IMR-90 (cell line): ENCODE data around the gene MB. TPM values are rescaled to one million over a fixed set of nuclear protein-coding genes. Genes with fewer than 3 reads are reported as not detected.

ENCODE experiments used
- ATAC-seq: fragments of 200-7000 bp; cut with Tn5 transposase; 2 replicates; pipeline ENCODE4 v1.9.1; 2020; ENCODE audit warnings: low read depth, mild to moderate bottlenecking, moderate library complexity
- BruUV-seq: library from RNA; stranded (reverse); fragments of 400-500 nt; replicated peaks from 2 replicates; lab custom pipeline; 2021; lab: Mats Ljungman, UMichigan
- CTCF ChIA-PET: fragments of 300-600 bp; formaldehyde crosslinking; extraction: SDS; loops from one replicate; lab custom pipeline; 2021; ENCODE audit warnings: antibody characterized with exemption; lab: Yijun Ruan, JAX
- POLR2A ChIA-PET: fragments of 300-600 bp; sonication (Branson Sonifier 250); formaldehyde crosslinking; loops from one replicate; lab custom pipeline; 2022; ENCODE audit warnings: antibody characterized with exemption; ENCODE audit not compliant: unreplicated experiment; lab: Charles Lee
- DNase-seq: peaks from one replicate; pipeline ENCODE4 v3.0.0; 2013
- H2AFZ ChIP-seq: replicated peaks from 2 replicates; pipeline ENCODE3; 2013; ENCODE audit warnings: low read length, mild to moderate bottlenecking; ENCODE audit not compliant: poor library complexity
- H2AK5ac ChIP-seq: 2 replicates; pipeline ENCODE4 v1.6.1; 2013; ENCODE audit warnings: low read depth, low read length, inconsistent platforms
- H2AK9ac ChIP-seq: replicated peaks from 2 replicates; pipeline ENCODE3; 2013; ENCODE audit warnings: mild to moderate bottlenecking, low read depth, low read length, moderate library complexity; ENCODE audit not compliant: poor library complexity
- H2BK120ac ChIP-seq: 2 replicates; pipeline ENCODE4 v1.6.1; 2013; ENCODE audit warnings: low read depth, low read length, inconsistent platforms
- H2BK15ac ChIP-seq: 3 replicates; pipeline ENCODE4 v1.6.1; 2013; ENCODE audit warnings: low read depth, low read length, inconsistent platforms
- H2BK20ac ChIP-seq: 2 replicates; pipeline ENCODE4 v1.6.1; 2013; ENCODE audit warnings: low read depth, mild to moderate bottlenecking, inconsistent platforms, low read length, moderate library complexity
- H2BK5ac ChIP-seq: 2 replicates; pipeline ENCODE4 v1.6.1; 2013; ENCODE audit warnings: mild to moderate bottlenecking, low read depth, low read length, inconsistent platforms; ENCODE audit not compliant: poor library complexity, severe bottlenecking
- H3K14ac ChIP-seq: replicated peaks from 2 replicates; pipeline ENCODE4 v1.6.1; 2013; ENCODE audit warnings: low read depth, low read length, inconsistent platforms
- H3K18ac ChIP-seq: 2 replicates; pipeline ENCODE4 v1.6.1; 2013; ENCODE audit warnings: low read depth, low read length, control low read depth
- H3K23ac ChIP-seq: 2 replicates; pipeline ENCODE4 v1.6.1; 2013; ENCODE audit warnings: low read depth, low read length, inconsistent platforms
- H3K27ac ChIP-seq: 2 replicates; pipeline ENCODE4 v1.5.1; 2013; ENCODE audit warnings: mild to moderate bottlenecking, control low read depth, low read length; ENCODE audit not compliant: insufficient read depth
- H3K27me3 ChIP-seq: 2 replicates; pipeline ENCODE4 v1.6.1; 2013; ENCODE audit warnings: low read length; ENCODE audit not compliant: control insufficient read depth, insufficient read depth
- H3K36me3 ChIP-seq: 2 replicates; pipeline ENCODE4 v1.6.1; 2013; ENCODE audit warnings: low read length, mixed read lengths; ENCODE audit not compliant: control insufficient read depth, insufficient read depth
- H3K4ac ChIP-seq: 2 replicates; pipeline ENCODE4 v1.6.1; 2013; ENCODE audit warnings: low read depth, low read length, inconsistent platforms
- H3K4me1 ChIP-seq: 2 replicates; pipeline ENCODE4 v1.6.1; 2013; ENCODE audit warnings: low read length, mixed read lengths; ENCODE audit not compliant: control insufficient read depth, insufficient read depth
- H3K4me2 ChIP-seq: 2 replicates; pipeline ENCODE4 v1.6.1; 2013; ENCODE audit warnings: low read depth, mild to moderate bottlenecking, control low read depth, low read length, moderate library complexity
- H3K4me3 ChIP-seq: 2 replicates; pipeline ENCODE4 v1.5.1; 2013; ENCODE audit warnings: low read depth, mild to moderate bottlenecking, control low read depth, low read length, moderate library complexity; ENCODE audit not compliant: insufficient read depth
- H3K56ac ChIP-seq: 2 replicates; pipeline ENCODE4 v1.6.1; 2013; ENCODE audit warnings: low read length, inconsistent platforms; ENCODE audit not compliant: insufficient read depth; ENCODE audit errors: extremely low read depth
- H3K79me1 ChIP-seq, 2 experiments: 2 replicates each; pipeline ENCODE4 v1.6.1; 2013; ENCODE audit warnings: low read length in 2 of 2, inconsistent platforms in 1 of 2, low read depth in 1 of 2
- H3K9ac ChIP-seq: 2 replicates; pipeline ENCODE4 v1.6.1; 2013; ENCODE audit warnings: low read depth, low read length, control low read depth
- H3K9me1 ChIP-seq: 2 replicates; pipeline ENCODE4 v1.6.1; 2013; ENCODE audit warnings: low read length, inconsistent platforms; ENCODE audit not compliant: insufficient read depth
- H3K9me3 ChIP-seq: 2 replicates; pipeline ENCODE4 v1.6.1; 2013; ENCODE audit warnings: low read length; ENCODE audit not compliant: control insufficient read depth, insufficient read depth
- H4K20me1 ChIP-seq: 2 replicates; pipeline ENCODE4 v1.6.1; 2013; ENCODE audit warnings: low read length, inconsistent platforms; ENCODE audit not compliant: insufficient read depth
- H4K5ac ChIP-seq: 2 replicates; pipeline ENCODE4 v1.6.1; 2013; ENCODE audit warnings: mild to moderate bottlenecking, low read depth, low read length, control low read depth
- H4K8ac ChIP-seq, 2 experiments: 2 replicates each; pipeline ENCODE4 v1.6.1; 2013; ENCODE audit warnings: low read depth in 2 of 2, low read length in 2 of 2, control low read depth in 1 of 2, inconsistent platforms in 1 of 2
- H4K91ac ChIP-seq: 2 replicates; pipeline ENCODE4 v1.6.1; 2013; ENCODE audit warnings: low read depth, low read length, inconsistent platforms; ENCODE audit not compliant: insufficient read depth
- CEBPB ChIP-seq: IDR thresholded peaks from 2 replicates; pipeline ENCODE4 v1.6.1; 2012; ENCODE audit warnings: low read depth, low read length, improper control_type of control experiment
- NFE2L2 ChIP-seq: fragments of 150-350 bp; IDR thresholded peaks from 2 replicates; pipeline ENCODE4 v1.6.1; 2016; ENCODE audit warnings: low read depth, mild to moderate bottlenecking, low read length
- USF2 ChIP-seq: fragments of 150-350 bp; IDR thresholded peaks from 2 replicates; pipeline ENCODE4 v1.6.1; 2017; ENCODE audit warnings: mild to moderate bottlenecking, antibody characterized with exemption, low read length, low read depth
- WGBS, 2 experiments: methylation state at CpG; one replicate each; pipeline versions ENCODE4 v1.1.5 to v1.1.7; 2013; ENCODE audit warnings: missing lambda C conversion rate in 2 of 2; ENCODE audit not compliant: insufficient read length in 1 of 2; ENCODE audit errors: extremely low coverage in 2 of 2; 5-methylcytosine and 5-hydroxymethylcytosine counted together
- dilution Hi-C: fragments of 300-500 bp; cut with HindIII; formaldehyde crosslinking; loops from one replicate; pipeline ENCODE4 v1.14.3; 2018; ENCODE audit warnings: low sequenced_read_pairs; ENCODE audit not compliant: unreplicated experiment
- in situ Hi-C: fragments of 300-500 bp; cut with MboI; formaldehyde crosslinking; loops from 3 replicates; pipeline ENCODE4 v1.14.3; 2019; ENCODE audit warnings: low sequenced_read_pairs, inconsistent platforms, mixed read lengths
- intact Hi-C: fragments of 100-400 bp; cut with micrococcal nuclease; formaldehyde crosslinking; loops from 2 replicates; pipeline ENCODE4 v1.10.0; 2022
- polyA plus RNA-seq, 3 experiments: library from polyadenylated mRNA; depleted of rRNA; stranded (reverse); fragments of >200 nt; gene quantifications; 2 replicates each; pipeline ENCODE4 v1.2.3, GENCODE V29; 2012; ENCODE audit warnings: low replicate concordance in 1 of 3
- total RNA-seq: library from RNA; depleted of rRNA; stranded (reverse); fragments of >200 nt; gene quantifications from 2 replicates; pipeline ENCODE4 v1.2.3, GENCODE V29; 2012

Gene MB
- total and polyA plus RNA-seq, 2 of the 4 experiments (the other 2 are of a cell fraction) = not detected

GRCh38 chr22:35660291-35661127 is 43.4 kb upstream of the MB start (continued):
- TF ChIP-seq USF2 = no peak

GRCh38 chr22:35657571-35658312 is 40.6 kb upstream of the MB start:
- no peak overlapping the region for H3K4ac ChIP-seq
- no peaks in the 10 kb centered on the region for H4K20me1 ChIP-seq
- no peak overlapping the region for H3K23ac ChIP-seq
- H2BK5ac ChIP-seq = no peak overlapping the region
- peaks cover 3 to 22% of the 10 kb centered on the region in 2 experiments; a peak in 3 of 4 replicates for H3K79me1 ChIP-seq
- H4K91ac ChIP-seq = no peak overlapping the region
- ChIA-PET POLR2A (no interaction called here), CTCF (no interaction called here)
- in situ Hi-C loops (no loop called here), dilution Hi-C loops (no loop called here), intact Hi-C loops (no loop called here)
- H4K5ac ChIP-seq = no peak overlapping the region
- no peak overlapping the region for H3K27ac ChIP-seq
- no peak overlapping the region; the same call in 2 of the 3 replicates for H2BK15ac ChIP-seq
- H2BK120ac ChIP-seq = no peak overlapping the region
- no peak overlapping the region for H3K4me2 ChIP-seq
- no peak overlapping the region for H3K14ac ChIP-seq
- H3K4me1 ChIP-seq = peaks cover 5% of the 10 kb centered on the region
- 100% methylated on average over 1 of the region's 5 CpGs; no CpG with 5 or more reads in 1 of the 2 experiments for WGBS, 2 experiments
- no peak overlapping the region for H3K56ac ChIP-seq
- peak; percentile 47; the same call in 1 of the 2 replicates for TF ChIP-seq CEBPB
- TF ChIP-seq NFE2L2 = no peak
- DNase-seq (no peak), ATAC-seq (no peak)
- no peaks in the 10 kb centered on the region for H3K27me3 ChIP-seq
- H3K36me3 ChIP-seq = peaks cover 26% of the 10 kb centered on the region
- H2AFZ ChIP-seq = no peak overlapping the region
- no peak overlapping the region for H3K4me3 ChIP-seq
- no peak overlapping the region for H4K8ac ChIP-seq
- H2AK9ac ChIP-seq = no peak overlapping the region
- H3K18ac ChIP-seq = no peak overlapping the region
- BruUV-seq = no TSS peak
- no peak overlapping the region for H3K9ac ChIP-seq
- no peak overlapping the region for H2AK5ac ChIP-seq
- no peaks in the 10 kb centered on the region; the same call in none of the 2 replicates for H3K9me3 ChIP-seq
- peaks cover 5% of the 10 kb centered on the region for H3K9me1 ChIP-seq
- no peak overlapping the region for H2BK20ac ChIP-seq
